C4-2B (cell line): ENCODE data around the gene DPYSL4.

Experiments used
- ZFX ChIP-seq: fragments of 450-650 bp; IDR thresholded peaks from 2 replicates; pipeline ENCODE4 v1.6.1; 2017
- TF ChIP-seq, protein P1 (sequence below): fragments of 450-650 bp; conservative IDR thresholded peaks from 2 replicates; pipeline ENCODE4 v1.5.1; 2017; ENCODE audit warnings: mild to moderate bottlenecking

DNA sequence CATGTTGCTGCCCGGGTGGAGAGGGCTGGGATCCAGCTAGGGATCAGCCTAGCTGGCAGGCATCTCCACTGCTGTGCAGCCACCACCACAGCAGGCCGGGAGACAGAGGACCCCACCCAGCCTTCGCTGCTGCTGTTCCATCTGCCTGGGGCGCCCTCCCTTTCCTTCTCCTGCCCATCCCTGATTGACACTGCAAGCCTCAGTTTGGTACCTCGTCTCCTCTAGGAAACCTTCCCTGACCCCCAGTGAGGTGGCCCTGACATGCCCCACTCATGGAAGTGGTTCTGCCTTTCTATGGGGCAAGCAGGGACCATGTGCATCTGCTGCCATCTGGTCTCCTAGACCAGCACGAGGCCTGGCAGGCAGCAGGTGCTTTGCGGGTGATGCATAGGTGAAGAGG lies 30.4 kb upstream of the DPYSL4 start:
- TF ChIP-seq, protein P1, sequence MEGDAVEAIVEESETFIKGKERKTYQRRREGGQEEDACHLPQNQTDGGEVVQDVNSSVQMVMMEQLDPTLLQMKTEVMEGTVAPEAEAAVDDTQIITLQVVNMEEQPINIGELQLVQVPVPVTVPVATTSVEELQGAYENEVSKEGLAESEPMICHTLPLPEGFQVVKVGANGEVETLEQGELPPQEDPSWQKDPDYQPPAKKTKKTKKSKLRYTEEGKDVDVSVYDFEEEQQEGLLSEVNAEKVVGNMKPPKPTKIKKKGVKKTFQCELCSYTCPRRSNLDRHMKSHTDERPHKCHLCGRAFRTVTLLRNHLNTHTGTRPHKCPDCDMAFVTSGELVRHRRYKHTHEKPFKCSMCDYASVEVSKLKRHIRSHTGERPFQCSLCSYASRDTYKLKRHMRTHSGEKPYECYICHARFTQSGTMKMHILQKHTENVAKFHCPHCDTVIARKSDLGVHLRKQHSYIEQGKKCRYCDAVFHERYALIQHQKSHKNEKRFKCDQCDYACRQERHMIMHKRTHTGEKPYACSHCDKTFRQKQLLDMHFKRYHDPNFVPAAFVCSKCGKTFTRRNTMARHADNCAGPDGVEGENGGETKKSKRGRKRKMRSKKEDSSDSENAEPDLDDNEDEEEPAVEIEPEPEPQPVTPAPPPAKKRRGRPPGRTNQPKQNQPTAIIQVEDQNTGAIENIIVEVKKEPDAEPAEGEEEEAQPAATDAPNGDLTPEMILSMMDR: no peak
- TF ChIP-seq ZFX: no peak
